Pancreas (tissue), 10 donors: ENCODE measurements around the gene SRSF1. TPM values are rescaled to one million over a fixed set of nuclear protein-coding genes. Genes with fewer than 3 reads are reported as not detected.

Source experiments
- ATAC-seq, 4 donors: fragments of 200-7000 bp; cut with Tn5 transposase; one replicate each; pipeline versions ENCODE4 v1.8.0 to v1.9.1; 2020; ENCODE audit warnings: mild to moderate bottlenecking in 4 of 4, moderate library complexity in 4 of 4
- DNase-seq, 6 donors: peaks; one replicate each; pipeline ENCODE4 v3.0.0-alpha.2; 2020
- FAIRE-seq: peaks from 2 replicates; lab custom pipeline; 2012; peaks lifted over from hg19 to GRCh38; lab: Jason Lieb, UNC
- H3K27ac ChIP-seq, 4 donors: fragments of 200-600 bp; sonication (generic); 1 replicate in 3 of 4; 2 replicates in 1 of 4; pipeline versions ENCODE4 v1.5.0 to v1.8.0; 2020
- H3K27me3 ChIP-seq, 4 donors: fragments of 200-600 bp; one replicate each; pipeline ENCODE4 v1.8.0; 2021
- H3K36me3 ChIP-seq, 3 donors: fragments of 200-600 bp; sonication (generic) in 1 of 3; one replicate each; pipeline versions ENCODE4 v1.5.0 to v1.8.0; 2020 to 2021
- H3K4me1 ChIP-seq, 3 donors: fragments of 200-600 bp; one replicate each; pipeline ENCODE4 v1.8.0; 2021
- H3K4me3 ChIP-seq, 4 donors: fragments of 200-600 bp; sonication (generic) in 2 of 4; one replicate each; pipeline versions ENCODE4 v1.5.0 to v1.8.0; 2020 to 2021
- H3K9me3 ChIP-seq, 4 donors: fragments of 200-600 bp; one replicate each; pipeline ENCODE4 v1.8.0; 2021
- WGBS, 2 donors: extraction: QIAGEN DNeasy Blood & Tissue Kit; methylation state at CpG; one replicate each; pipeline ENCODE4 v1.1.7; 2013; 5-methylcytosine and 5-hydroxymethylcytosine counted together
- intact Hi-C, 3 donors: fragments of 100-400 bp; cut with DNase I; formaldehyde crosslinking; loops; one replicate each; pipeline versions ENCODE4 v1.11.1 to v1.14.2; 2022
- polyA plus RNA-seq, 2 donors: library from polyadenylated mRNA; stranded (reverse); fragments of 200-250 nt; gene quantifications; one replicate each; pipeline ENCODE4 v1.2.3, GENCODE V29; 2013
- total RNA-seq, 6 donors: library from RNA; stranded (reverse); fragmentation: NEBNext Ultra II Directional in 4 of 6; extraction: Animal tissue kit (Norgen Biotek cat#: 25700) in 4 of 6; gene quantifications; one replicate each; pipeline versions ENCODE4 v1.2.1 to v1.2.4, GENCODE V29; 2021 to 2023
- TF ChIP-seq, protein P1 (sequence below), 4 donors: fragments of 200-600 bp; sonication (generic) in 3 of 4; IDR thresholded peaks; one replicate each; pipeline versions ENCODE4 v1.5.0 to v1.8.0; 2021; ENCODE audit warnings: antibody characterized with exemption in 4 of 4
- donor health status: healthy with polysubstance abuse.
- donor health status: DM: no; HTN: no; CAD: no; lungs with moderate emphysema.
- donor health status: DM: no; HTN: no; CAD: no.
- donor health status: control.
- donor health status: control.
- donor health status: Bipolar disorder and iron deficiency.
- donor health status: DM: yes; HTN: yes; CAD: no.
- donor health status: DM: no; HTN: no; CAD: no.
- donor health status: DM: no; HTN: no; CAD: no.
- donor health status: DM: yes; HTN: yes; CAD: no.

SRSF1 gene, protein sequence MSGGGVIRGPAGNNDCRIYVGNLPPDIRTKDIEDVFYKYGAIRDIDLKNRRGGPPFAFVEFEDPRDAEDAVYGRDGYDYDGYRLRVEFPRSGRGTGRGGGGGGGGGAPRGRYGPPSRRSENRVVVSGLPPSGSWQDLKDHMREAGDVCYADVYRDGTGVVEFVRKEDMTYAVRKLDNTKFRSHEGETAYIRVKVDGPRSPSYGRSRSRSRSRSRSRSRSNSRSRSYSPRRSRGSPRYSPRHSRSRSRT
- total RNA-seq (10 to 100 TPM; 37.5 to 95.2 (median 77.0) TPM), polyA plus RNA-seq (10 to 100 TPM; 39.8 to 58.8 TPM)

DNA sequence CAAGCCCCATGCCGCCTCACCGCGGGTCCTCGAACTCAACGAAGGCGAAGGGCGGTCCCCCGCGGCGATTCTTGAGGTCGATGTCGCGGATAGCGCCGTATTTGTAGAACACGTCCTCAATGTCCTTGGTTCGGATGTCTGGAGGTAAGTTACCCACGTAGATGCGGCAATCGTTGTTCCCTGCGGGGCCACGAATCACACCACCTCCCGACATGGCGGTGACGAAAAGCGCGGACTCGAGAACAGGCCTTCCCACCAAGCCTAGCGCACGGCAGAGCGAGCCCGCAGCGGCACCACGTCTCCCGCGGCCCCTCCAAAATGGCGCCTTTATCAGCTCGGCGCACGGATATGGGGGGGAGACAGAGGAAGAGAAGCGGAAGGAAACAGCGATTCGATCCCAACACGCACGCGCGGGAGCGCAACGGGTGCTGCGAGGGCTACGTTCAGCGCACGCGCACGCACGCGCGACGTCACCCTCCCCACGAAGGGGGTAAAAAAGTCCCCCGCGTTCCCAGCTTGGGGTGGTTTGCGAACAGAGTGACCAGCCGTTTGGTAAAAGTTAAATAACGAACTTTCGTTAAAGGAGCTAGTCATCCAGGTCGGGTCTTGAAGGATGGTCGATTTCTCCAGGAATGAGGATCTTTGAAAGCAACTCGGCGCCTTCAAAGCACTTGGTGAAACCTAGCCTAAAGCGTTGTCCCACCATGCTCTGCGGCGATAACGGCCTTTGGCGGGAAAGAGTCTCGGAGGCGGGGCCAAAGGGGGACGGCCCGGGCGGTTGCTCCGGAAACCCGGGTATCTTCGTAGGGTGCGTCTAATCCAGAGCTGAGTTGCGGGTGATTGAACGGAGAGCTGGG is at the start of gene SRSF1:
TSS of gene SRSF1 (minus strand) at position 323 of the 857 bp plus-strand sequence. CDS start at position 214, 109 bp downstream.
- peak within 1 kb of the TSS; percentile 69 to 96 (median 88) for H3K4me3 ChIP-seq
- H3K27ac ChIP-seq: peak within 1 kb of the TSS; percentile 88 to 98 (median 94)
- peaks cover 13 to 39% (median 28%) of the 10 kb centered on the region in 3 donors for H3K4me1 ChIP-seq
- FAIRE-seq (peak; percentile 78), ATAC-seq (peak; percentile 92 to 97 (median 94)), DNase-seq (peak; percentile 95 to 98 (median 97))
- TF ChIP-seq, protein P1, sequence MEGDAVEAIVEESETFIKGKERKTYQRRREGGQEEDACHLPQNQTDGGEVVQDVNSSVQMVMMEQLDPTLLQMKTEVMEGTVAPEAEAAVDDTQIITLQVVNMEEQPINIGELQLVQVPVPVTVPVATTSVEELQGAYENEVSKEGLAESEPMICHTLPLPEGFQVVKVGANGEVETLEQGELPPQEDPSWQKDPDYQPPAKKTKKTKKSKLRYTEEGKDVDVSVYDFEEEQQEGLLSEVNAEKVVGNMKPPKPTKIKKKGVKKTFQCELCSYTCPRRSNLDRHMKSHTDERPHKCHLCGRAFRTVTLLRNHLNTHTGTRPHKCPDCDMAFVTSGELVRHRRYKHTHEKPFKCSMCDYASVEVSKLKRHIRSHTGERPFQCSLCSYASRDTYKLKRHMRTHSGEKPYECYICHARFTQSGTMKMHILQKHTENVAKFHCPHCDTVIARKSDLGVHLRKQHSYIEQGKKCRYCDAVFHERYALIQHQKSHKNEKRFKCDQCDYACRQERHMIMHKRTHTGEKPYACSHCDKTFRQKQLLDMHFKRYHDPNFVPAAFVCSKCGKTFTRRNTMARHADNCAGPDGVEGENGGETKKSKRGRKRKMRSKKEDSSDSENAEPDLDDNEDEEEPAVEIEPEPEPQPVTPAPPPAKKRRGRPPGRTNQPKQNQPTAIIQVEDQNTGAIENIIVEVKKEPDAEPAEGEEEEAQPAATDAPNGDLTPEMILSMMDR (IDR thresholded peaks at IDR 0.05): no peak
- intact Hi-C loops: no loop called here
- peaks cover 0 to 25% (median 4%) of the 10 kb centered on the region in 3 donors for H3K36me3 ChIP-seq
- H3K27me3 ChIP-seq: no peaks in the 10 kb centered on the region
- no peaks in the 10 kb centered on the region for H3K9me3 ChIP-seq
- 0 to 1% methylated on average over 77 to 86 of the region's 86 CpGs for WGBS, 2 donors

DNA sequence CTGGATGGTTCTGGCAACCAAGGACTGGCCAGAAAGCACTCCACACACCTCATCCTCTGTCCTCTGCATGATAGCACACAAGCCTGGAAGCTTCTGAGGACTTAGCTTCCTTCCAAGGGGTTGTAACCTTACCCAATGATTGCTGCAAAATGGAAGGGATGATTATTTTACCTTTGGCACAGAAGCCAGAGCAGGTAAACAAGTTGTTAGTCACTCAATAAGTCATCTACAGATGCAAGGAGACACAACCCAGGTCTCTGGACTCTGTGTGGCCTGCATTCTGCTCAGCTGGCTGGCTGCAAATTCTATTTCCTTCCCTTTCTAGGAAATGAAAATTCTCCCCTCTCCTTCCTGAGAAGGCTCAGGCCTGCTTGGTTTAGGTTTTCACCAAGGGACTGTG is 49.4 kb upstream of the SRSF1 start:
- Histone ChIP-seq H3K4me1 (no peaks in the 10 kb centered on the region), H3K27ac (no peak overlapping the region), H3K9me3 (no peaks in the 10 kb centered on the region), H3K4me3 (no peak overlapping the region), H3K36me3 (no peaks in the 10 kb centered on the region), H3K27me3 (no peaks in the 10 kb centered on the region)
- ATAC-seq (no peak), FAIRE-seq (no peak), DNase-seq (no peak)
- intact Hi-C loops: no loop called here
- TF ChIP-seq, protein P1 (IDR thresholded peaks at IDR 0.05): no peak

DNA sequence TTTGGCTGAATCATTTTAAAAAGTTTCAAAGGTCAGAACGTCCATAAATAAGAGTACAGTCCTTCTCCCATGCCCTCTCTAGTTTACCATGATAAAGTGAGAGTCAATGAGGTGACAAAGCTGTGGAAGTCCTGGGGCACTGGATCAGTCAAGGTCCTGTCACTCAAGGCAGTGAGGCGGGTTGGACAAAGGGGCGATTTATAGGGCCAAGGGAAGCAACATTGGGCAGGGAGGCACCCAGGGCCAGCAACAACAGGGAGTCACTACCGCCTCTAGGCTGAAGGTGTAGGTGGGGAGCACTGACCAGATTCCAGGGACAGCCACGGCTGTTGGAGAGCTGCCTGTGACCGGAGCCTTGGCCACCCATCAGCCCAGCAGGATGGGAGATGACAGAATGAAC is 47.6 kb upstream of the SRSF1 start:
- Histone ChIP-seq H3K27me3 (no peaks in the 10 kb centered on the region), H3K36me3 (no peaks in the 10 kb centered on the region), H3K27ac (no peak overlapping the region), H3K4me1 (no peaks in the 10 kb centered on the region), H3K9me3 (no peaks in the 10 kb centered on the region), H3K4me3 (no peak overlapping the region)
- TF ChIP-seq, protein P1 (IDR thresholded peaks at IDR 0.05): no peak
- 68 to 69% methylated on average over 6 of the region's 6 CpGs for WGBS, 2 donors
- FAIRE-seq: no peak
- intact Hi-C loops: no loop called here
- DNase-seq: no peak
- no peak for ATAC-seq

DNA sequence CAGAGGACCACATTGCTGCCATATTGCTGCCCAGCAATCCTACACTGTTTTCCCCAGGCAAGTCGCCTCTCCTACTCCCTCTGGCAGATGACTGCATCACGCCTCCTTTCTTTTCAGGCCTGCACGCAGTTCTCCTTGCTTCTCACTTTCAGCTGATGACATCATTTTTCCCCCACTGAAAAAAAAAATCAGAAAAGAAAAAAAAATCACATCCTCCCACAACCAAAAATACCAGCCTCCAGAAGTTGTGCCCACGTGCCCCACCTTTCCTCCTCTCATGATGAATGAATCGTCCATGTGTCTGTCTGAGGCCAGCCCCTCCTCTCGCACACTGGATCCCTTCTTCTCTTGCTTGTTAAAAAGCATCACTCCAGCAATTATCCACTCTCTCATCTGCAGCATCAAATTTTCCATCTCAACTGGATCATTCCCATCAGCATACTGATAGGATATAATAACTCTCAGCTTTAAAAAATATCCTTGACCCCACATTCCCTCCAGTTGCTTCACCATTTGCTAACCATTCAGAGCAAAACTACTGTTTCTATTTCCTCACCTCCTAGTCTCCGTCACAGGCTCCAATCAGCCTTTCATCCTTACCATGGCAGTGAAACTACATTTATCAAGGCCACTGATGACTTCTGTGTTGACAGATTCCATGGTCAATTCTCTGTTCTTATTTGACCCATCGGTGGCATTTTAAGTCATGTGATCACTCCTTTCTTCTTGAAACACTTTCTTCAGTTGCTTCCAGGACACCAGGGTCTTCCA is 46.1 kb upstream of the SRSF1 start:
- DNase-seq: no peak
- Histone ChIP-seq H3K9me3 (no peaks in the 10 kb centered on the region), H3K27ac (no peak overlapping the region), H3K27me3 (no peaks in the 10 kb centered on the region), H3K4me1 (no peaks in the 10 kb centered on the region), H3K36me3 (no peaks in the 10 kb centered on the region), H3K4me3 (no peak overlapping the region)
- FAIRE-seq: no peak
- intact Hi-C loops: no loop called here
- TF ChIP-seq, protein P1 (IDR thresholded peaks at IDR 0.05): no peak
- WGBS, 2 donors: 57 to 65% methylated on average over 8 of the region's 8 CpGs
- no peak for ATAC-seq
